GM18511 (cell line): ENCODE results near the gene NRG2.

Experiments
- ATAC-seq: cut with Tn5 transposase; IDR thresholded peaks from one replicate; pipeline ENCODE4 v1.9.1; 2021; ENCODE audit warnings: mild to moderate bottlenecking, moderate library complexity; ENCODE audit not compliant: unreplicated experiment

The NRG2 gene

DNA sequence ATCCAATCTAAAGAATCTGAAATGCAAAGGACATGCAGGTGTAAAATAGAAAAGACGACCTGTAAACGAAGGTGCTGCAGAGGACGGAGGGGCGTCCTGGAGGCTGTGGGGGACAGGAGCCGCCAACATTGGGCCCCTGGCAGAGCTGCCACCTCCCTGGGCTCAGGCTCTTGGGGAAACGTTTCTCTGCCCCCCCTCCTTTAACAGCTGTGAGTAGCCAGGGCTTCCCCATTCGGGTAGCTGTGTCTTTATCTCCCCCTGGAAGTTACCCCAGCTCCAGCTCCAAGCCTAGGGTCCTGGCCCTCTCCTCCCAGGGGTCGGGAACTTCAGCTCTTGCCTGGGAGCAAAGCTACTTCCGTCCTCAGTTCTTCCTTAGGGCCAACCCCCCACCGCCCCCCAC lies 196.0 kb downstream of the NRG2 start:
- ATAC-seq, result no peak

DNA sequence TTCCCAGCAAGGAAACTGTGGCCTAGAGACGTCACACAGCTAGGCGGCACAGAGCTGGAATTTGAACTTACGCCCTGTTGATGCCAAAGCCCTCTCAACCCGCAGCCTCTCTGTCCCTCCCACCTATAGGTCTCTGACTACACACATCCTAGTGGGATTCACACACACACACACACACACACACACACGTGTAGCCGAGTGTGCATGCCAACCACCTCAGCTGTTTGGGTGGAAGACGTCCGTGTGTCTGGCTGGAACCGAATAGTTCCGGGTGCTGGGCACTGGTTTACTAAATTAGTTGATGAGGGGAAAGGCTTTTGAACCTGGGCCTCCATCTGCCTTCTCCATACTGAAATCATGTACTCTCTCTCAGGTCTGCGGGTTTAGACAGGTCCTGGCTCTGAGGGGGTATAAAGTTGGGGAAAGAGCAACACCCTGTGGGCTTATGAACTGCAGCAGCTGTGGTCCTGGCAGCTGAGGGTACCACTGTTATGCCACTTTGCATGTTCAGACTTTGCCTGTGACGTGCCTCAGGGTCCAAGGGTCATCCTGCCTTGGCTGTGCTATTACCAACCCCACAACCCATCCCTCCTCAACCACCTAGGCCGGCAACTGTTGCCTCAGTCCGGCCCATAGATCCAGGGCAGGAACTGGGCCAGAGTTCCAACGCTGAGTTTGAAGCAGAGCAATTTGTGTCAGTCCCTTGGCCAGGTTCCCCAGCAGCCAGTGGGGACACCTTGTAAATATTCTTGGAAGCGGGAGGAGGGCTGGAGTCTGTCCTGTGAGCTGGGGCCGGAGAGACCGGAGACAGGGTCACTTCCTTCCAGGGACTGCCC lies 197.0 kb downstream of the NRG2 start:
- no peak for ATAC-seq

DNA sequence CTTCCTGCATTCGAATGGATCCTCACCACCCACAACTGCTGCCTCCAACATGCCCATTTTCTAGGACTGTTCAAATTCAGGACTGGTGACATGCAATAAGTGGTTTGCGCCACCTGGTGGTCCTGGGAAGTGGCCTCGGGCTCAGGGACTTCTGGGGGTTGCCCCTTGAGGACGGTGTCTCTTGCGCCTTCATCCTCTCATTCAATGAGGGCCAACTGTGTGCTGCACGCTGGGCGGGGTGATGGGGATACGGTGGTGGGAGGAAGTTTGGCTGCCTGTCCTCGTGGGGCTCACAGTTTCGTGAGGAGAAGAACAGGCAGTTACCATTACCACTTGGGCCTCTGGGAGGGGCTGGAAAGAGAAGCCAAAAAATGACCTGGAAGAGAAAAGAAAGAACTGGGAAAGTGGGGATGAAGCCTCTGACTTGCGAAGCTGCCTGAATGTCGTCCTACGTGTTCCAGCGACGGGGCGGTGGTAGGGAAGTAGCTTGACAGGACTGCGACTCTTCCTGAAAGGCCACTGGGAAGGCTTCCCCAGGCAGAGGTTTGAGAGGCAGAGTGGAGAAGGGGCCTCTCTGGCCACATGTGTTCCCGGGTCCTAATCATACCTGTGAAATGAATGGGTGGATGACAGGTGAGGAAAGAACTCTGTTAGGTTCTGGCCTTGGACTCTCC lies 198.5 kb downstream of the NRG2 start:
- no peak for ATAC-seq

DNA sequence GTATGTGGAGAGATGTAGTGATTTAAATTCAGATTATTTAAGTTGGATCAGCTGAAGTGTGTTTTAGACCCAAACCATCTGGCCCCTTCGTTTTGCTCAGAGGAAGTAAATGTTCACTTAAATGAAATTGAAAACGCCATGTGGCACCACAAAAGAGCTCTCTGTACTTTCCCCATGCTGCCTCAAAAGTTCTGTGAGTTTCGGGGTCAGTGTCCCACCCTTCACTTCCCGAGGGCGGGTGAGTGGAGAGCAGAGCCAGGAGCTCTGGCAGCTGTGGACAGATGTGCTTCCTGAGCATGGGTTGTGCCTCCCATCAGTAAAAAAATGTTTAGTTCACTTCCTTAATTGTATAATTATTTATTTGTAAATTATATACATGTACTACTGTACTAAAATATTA lies 199.1 kb downstream of the NRG2 start:
- no peak for ATAC-seq

DNA sequence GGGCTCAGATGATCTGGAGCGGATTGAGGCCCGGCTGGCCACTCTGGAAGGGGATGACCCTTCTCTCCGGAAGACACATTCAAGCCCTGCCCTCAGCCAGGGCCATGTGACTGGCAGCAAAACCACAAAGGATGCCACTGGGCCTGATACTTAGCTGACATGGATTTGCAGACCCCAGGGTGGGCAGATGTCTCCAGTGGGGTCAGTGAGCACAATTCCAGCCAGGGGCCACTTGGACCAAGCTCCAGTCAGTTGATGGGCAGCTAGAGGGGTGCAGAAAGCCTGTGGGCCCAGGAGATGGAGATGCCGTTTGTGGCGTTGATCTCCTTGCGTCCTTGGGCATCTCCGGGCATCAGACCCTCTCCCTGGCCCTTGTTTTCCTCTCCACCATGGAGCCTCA lies 200.8 kb downstream of the NRG2 start:
- no peak for ATAC-seq

DNA sequence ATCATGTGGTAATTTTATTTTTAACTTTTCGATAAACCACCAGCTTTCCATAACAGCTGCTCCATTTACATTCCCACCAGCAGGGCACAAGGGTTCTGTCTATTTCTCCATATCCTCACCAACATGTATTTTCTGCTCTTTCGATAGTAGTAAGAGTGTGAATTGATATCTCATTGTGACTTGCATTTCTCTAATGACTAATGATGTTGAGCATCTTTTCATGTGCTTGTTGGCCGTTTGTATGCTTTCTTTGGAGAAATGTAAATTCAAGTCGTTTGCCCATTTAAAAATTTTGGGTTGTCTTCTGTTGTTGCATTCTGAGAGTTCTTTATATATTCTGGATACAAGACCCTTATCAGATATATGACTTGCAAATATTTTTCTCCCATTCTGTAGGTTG lies 201.6 kb downstream of the NRG2 start:
- no peak for ATAC-seq

DNA sequence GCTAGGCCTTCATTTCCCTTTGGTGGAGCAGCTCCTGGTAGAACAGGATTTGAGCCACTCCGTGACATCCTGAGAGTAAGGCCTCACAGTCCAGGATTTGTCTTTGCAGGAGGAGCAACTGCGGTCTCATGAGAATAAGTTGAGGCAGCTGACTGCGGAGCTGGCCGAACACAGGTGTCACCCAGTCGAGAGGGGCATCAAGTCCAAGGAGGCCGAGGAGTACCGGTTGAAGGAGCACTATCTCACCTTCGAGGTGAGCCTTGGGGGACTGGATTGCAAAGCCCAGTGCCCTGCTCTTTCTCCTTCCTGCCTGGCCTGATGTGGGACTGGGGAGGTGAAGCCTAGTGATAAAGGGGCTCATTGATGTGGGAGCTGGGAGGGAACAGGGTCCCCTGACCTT lies 203.2 kb downstream of the NRG2 start:
- ATAC-seq, result no peak

DNA sequence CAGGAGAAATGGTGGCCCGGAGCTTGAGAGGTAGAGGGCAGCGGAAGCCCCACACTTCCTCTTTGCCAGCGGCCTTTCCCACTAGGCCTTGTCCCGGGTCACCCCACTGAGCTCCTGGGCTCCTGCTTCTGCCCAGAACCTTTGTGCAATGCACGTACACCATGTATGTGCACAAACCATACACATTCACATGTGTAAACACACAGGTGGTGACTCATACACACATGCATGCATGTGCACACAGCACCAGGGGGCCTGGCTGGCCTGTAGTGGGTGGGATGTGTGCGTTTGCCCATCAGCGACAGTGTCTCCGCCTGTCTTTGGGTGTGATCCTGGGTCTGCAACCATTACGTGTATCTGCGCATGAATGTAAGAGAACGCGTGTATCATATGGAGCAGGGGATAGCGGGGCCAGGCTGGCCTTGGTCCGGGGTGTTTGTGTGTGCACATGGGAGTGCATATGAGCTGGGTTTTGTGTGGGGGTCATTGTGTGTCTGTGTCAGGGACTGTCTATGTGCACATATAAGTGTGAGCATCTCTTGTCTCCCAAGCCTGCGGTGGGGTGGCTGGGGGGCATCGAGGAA lies 203.8 kb downstream of the NRG2 start:
- no peak for ATAC-seq

DNA sequence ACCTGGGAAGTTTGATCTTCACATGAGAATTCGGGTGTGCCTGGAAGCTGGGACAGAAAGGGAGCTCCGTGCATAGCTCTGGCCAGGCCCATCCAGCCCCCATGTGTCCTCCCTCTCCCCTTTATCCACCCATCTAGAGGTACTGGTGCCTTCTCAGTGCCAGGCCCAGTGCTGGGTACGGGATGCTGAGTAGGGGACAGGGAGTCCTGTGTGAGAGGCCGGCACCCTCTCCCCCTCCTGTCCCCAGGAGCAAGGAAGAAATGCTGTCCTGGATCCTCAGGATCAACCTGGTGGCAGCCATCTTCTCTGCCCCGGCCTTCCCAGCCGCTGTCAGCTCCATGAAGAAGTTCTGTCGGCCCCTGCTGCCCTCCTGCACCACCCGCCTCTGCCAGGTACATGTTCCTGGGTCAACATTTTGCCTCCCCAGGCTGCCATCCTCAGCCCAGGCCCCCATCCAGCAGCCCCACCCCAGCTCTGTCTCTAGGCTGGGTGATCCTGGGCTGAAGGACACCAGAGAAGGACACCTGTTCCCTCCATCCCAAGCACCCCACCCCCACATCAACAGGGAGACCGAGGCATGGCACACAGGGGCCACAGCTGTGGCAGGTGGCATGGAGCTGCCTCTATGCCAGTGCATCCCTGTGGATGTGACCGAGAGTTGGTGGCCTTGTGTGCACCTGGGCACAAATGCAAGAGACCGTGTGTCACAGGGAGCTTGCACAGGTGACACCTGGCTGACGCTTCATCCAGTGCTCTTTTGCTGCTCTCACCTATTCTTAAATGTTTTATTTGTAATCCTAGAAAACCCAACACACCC lies 204.5 kb downstream of the NRG2 start:
- ATAC-seq, result no peak

DNA sequence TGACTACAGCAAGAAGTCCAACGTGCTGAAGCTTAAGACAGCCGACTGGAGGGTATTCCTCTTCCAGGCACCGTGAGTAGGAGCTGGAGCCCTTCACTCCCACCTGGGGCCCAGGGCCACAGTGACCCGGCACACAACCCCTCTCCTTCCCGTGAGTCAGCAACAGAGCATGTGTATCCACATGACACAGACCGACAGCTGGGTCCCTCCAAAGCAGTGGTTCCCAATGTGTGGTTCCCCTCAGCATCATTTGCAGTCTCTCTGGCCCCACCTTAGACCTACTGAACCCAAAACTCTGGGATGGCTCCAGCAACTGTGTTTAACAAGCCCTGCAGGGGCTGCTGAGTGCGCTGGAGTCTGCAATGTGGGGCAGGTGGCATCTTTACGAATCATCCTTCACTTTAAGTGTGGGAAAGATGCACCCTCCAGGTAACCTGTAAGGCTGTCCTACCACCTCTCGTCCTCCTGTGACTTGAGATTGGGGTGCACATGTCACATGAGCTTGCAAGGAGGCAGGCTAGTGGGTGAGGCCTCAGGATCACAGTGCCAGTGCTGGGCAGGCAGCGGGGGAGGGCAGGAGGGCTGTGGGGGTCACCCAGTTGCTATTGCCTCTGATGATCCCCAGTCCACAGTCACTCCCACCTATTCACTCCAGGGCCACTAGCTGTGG lies 205.3 kb downstream of the NRG2 start:
- ATAC-seq, result no peak

DNA sequence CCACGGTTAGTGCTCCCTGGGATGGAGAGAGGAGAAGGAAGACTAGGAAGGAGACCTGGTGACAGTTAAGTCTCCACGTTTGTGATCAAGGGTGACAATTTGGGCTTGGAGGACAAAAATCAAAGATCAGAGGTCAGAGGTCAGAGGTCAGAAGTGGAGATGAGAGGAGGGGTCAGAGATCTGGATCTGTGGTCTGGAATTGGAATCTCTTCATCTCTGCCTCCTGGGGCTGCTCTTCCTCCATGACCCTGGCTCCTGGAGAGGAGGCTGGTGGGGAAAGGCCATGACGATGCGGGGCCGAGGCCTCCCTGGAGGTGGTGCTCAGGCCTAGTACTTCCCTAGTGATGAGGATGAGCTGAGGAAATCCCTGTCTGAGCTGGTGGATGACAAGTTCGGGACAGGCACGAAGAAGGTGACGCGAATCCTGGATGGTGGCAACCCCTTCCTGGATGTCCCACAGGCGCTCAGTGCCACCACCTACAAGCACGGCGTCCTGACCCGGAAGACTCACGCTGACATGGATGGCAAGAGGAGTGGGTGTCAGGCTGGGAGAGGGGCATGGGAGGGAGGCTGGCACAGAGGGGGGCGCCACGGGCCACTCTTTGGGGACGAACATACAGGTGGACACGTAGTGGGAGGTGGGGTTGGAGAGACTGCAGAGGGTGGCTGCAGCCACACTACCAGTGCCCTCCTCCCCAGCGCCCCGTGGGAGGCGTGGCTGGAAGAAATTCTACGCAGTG lies 206.5 kb downstream of the NRG2 start:
- no peak for ATAC-seq

DNA sequence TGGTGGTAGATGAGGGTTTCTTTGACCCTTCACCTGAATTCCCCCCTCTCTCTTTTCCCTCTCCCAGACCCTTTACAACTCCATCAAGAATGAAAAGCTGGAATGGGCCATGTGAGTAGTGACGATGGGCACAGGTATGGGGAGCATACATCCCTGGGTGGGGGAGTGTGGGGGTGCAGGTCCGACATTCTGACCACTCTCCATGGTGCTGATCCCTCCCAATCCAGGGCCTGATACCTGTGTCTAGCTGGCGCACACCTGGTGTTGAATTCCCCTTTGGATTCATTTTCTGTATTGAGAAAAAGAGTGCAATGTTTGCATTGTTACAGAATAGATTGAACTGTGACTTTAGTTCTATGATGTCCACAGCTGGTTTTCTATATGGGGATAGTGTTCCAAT lies 207.4 kb downstream of the NRG2 start:
- ATAC-seq, result no peak

DNA sequence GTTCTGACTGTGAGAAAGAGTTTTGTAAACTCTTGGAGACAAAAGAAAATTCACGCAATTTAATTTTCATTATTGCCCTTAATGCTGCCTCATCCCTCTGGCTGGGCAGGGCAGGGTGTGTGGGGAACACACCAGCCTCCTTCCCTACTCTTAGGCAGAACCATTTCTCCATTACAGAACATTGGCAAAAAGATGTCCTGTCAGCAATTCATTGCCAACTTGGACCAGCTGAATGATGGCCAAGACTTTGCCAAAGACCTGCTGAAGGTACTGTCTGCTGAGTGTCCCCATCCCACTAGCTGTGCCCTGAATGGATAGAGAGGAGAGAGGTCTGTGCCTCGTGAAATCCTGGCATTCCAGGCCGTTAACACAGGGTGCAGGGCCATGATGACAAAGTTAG lies 209.6 kb downstream of the NRG2 start:
- ATAC-seq, result no peak

DNA sequence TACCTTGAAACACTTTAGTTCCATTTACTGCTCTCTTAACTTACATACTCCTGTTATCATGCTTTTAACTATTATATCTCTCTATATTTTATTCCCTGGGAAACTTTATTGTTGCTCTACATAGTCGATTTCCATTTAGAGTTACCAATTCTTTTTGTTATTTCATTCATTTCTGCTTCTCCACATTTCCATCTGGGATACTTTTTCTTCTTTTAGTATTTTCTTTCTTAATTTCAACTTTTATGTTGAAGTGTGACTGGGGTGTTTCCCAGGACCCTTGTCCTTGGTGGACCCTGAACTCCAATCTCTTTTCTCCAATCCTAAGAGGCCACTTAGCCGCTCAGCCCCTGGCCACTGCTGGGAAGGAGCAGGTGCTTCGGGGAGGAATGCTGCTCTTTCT lies 211.5 kb downstream of the NRG2 start:
- ATAC-seq, result no peak

DNA sequence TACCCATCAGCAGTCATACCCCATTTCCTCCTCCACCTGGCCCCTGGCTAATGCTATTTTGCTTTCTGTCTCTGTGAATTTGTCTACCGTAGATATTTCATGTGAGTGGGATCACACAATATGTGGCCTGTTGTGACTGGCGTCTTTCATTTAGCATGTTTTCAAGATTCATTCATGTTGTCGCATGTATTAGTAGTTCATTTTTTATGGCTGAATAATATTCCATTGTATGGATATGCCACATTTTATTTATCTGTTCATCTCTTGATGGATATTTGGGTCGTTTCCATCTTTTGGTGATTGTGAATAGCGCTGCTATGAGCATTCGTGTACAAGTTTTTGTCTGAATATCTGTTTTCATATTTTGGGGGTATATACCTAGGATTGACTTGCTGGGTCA lies 213.6 kb downstream of the NRG2 start:
- ATAC-seq, result no peak

DNA sequence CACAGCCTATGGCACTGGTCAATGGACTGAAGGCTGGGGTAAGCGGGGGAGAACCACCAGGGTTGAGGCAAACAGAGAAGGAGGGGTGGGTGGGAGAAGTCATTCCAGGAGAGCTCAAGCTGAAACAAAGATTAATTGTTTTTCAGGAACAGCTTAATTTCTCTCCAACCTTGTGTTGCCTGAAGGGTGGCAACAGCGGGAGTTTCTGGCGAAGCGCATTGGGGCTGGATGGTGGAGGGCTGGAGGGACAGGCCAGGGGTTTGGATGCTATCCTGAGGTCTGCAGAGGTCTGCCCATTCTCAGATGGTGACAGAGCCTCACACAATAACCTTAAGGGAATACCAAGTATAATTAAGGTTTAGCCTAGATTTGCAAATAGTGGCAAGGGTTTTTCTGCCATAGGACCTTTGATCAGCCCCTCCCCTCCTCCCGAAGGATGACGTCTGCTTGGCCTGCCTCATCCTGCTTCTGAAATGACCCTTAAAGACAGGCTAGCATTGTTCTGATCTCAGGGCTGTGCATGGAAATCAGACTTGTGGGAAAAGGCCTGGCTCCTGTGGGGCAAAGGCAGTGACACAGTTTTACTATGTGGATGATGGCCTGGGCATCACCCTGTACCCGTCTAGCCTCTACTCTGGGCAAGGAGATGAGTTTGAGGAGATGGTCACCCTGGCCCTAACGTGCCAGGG lies 214.7 kb downstream of the NRG2 start:
- ATAC-seq, result no peak

DNA sequence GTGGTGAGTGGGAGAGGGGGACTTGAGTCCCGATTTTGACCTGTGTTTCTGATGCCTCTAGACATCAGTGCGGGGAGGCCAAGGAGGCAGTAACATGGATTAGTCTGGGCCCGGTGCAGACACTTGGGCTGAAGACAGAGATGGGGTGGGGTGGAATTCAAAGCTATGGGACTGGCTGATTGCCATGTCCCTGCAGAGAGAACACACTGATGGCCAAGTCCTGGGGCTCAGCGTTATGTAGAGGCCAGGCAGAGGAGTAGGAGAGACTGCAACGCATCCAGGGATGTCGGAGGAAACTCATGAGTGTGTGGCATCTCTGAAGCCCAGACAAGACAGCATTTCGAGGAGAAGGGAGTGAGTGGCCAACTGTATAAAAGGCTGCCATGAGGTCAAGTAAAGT lies 217.4 kb downstream of the NRG2 start:
- ATAC-seq, result no peak

DNA sequence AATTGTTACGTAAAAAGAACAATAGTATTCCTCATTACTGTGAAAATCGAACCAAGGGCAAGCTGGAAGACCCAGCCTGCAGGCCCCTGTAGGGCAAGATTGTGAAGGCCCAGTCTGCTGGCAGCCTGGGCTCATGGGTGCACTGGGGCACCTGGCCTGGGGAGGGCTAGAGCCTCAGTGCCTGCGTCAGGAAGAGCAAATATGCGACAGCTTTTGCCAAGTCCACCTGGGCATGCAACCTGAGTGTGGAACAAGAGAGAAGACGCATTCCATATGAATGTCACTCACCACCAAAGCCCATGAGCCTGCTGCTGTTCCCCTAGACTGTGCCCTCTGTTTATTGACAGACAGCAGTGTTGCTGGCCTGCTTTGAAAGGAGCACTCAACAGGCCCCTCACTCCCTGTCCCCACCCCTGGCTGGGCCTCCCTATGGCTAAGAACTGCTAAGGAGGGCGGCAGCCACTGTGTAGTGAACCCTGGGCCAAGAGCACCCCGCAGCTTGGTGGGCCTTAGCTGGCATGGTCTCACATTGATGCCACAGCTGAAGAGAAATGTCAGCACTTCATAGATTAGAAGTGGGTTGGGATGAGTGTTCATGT lies 219.2 kb downstream of the NRG2 start:
- no peak for ATAC-seq
